D721Med (cell line): Measurements from ENCODE around the gene U2SURP.

ENCODE experiments used
- DNase-seq: peaks from one replicate; pipeline ENCODE4 v3.0.0; 2011; ENCODE audit warnings: low spot score; ENCODE audit not compliant: insufficient read length
- FAIRE-seq: peaks from 2 replicates; lab custom pipeline; 2011; peaks lifted over from hg19 to GRCh38; lab: Jason Lieb, UNC
- TF ChIP-seq, protein P1 (sequence below): IDR thresholded peaks from 2 replicates; pipeline ENCODE4 v1.5.1; 2012; ENCODE audit warnings: mild to moderate bottlenecking, control low read depth; ENCODE audit not compliant: insufficient read depth; ENCODE audit errors: missing control alignments

Gene U2SURP

GRCh38 chr3:142968319-142969025 is 32.9 kb upstream of the U2SURP start:
- DNase-seq, result no peak
- FAIRE-seq, result no peak
- TF ChIP-seq, protein P1, sequence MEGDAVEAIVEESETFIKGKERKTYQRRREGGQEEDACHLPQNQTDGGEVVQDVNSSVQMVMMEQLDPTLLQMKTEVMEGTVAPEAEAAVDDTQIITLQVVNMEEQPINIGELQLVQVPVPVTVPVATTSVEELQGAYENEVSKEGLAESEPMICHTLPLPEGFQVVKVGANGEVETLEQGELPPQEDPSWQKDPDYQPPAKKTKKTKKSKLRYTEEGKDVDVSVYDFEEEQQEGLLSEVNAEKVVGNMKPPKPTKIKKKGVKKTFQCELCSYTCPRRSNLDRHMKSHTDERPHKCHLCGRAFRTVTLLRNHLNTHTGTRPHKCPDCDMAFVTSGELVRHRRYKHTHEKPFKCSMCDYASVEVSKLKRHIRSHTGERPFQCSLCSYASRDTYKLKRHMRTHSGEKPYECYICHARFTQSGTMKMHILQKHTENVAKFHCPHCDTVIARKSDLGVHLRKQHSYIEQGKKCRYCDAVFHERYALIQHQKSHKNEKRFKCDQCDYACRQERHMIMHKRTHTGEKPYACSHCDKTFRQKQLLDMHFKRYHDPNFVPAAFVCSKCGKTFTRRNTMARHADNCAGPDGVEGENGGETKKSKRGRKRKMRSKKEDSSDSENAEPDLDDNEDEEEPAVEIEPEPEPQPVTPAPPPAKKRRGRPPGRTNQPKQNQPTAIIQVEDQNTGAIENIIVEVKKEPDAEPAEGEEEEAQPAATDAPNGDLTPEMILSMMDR, result no peak

- no peak for DNase-seq
- FAIRE-seq, result no peak
- TF ChIP-seq, protein P1, result no peak
Measured at GRCh38 chr3:142971431-142971830, 29.9 kb upstream of the U2SURP start.

DNA sequence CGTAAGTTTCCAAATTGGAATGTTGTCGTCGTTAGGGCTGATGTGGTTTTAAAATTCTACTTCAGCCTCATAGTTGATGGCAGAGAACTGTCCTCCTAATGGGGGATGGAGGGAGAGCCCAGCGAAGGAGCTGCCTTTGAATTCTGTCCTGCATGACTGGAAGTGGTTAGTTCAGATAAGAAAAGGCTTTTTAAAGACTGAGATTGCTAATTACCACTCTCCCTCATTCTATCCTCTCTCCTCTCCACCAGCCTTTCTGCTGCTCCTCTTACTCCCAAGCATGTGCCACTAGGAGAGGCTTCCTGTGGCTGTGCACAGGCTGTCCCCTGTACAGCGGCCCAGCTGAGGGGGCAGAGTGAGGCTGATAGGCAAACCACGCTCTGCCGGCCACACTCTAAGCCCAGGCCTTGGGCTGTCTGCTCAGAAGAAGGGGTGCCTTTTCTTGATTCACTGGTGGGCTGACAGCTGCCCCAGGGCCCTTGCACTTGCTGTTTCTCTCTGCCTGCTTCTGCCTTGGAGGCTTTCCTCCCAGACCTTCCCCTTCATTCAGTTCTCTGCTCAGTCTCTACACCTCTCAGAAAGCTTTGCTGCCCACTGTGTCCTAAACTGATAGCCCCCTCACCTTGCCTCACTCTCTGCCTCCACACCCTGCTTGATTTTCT is 29.1 kb upstream of the U2SURP start:
- DNase-seq (no peak), FAIRE-seq (no peak)
- TF ChIP-seq, protein P1, result no peak

DNA sequence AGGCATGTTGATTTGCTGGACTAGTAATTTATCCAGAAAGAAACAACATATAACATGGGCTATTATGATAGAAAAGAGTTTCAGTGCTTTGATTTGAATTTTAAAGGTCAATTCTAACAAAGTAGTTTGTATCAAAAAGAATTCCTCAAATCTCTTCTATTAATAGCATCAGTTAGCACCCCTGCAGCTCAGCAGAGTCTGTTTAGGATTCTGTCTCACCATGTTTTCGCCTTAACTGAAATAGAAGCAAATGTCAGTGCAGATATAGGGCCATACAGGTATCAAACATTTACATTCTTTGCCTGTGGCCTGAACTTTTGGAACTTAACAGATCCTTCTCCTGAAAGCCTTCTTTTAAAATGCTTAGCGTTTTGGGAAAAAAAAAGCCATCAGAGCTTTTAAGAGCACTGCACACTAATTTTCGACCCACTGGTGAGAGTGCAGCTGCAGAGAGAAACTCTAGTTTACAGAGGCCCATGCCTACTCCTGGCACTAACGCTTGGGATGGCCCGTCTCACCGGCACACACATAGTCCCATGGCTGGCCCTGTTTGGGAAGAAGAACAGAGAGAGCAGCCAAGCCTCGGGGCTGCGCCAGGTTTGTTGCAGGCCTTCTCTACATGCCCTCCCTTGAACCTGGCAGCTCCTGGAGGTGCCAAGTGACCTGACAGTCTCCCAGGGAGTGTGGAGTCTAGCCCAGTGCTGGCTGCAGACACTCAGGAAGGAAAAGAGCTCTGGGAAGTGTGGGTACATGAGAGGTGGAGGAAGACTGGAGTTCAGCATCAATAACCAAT is 28.0 kb upstream of the U2SURP start:
- DNase-seq (no peak), FAIRE-seq (no peak)
- TF ChIP-seq, protein P1, result no peak

GRCh38 chr3:142975316-142975995 is 25.9 kb upstream of the U2SURP start:
- no peak for DNase-seq
- no peak for FAIRE-seq
- TF ChIP-seq, protein P1, result no peak

DNA sequence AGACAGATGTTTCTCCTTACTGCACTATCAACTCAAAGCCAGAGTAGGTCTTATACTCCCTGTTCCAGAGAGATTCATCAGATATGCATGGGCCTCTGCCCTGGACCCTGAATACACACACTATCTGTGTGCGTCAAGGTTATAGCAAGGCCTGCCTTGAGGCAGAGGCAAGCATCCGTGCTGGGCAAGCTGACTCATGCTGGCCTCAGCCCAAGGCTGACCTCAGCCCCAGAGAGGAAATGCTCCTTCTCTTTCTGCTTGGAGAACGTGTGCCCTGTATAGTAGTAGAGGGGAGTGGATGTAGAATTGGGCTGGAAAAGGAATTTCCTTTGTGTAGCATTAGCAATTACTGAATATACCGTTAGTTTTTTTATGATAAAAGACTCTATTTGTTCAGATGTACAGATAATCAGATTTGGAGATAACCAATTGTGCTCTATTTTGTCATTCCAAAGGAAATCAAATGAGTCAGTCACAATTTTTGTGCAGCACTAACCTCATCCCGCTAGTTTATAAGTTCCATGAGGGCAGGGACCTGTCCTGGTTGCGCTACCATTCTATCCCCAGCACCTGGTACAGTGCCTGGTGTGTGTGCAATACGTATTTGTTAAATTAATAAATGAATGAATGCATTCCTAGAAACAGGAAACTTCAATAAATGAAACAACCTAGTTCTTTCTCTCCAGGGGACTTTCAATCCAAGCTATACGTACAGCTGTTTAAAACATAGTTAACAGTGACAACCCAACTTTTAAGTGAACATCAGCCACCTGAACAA is 24.6 kb upstream of the U2SURP start:
- no peak for FAIRE-seq
- TF ChIP-seq, protein P1, result no peak
- DNase-seq, result no peak
